Measurements from ENCODE around the gene TPGS1. TPM values are rescaled to one million over a fixed set of nuclear protein-coding genes. Genes with fewer than 3 reads are reported as not detected.

TPGS1 gene, protein sequence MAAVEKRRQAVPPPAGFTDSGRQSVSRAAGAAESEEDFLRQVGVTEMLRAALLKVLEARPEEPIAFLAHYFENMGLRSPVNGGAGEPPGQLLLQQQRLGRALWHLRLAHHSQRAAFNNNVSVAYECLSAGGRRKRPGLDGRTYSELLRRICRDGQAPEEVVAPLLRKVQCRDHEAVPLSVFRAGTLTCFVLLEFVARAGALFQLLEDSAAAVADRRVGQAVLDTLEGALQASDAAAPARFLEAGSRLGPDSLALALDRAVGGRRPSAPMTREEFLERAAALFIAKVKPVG
- 45.9 and 50.1 TPM in 2 replicates for total RNA-seq

DNA sequence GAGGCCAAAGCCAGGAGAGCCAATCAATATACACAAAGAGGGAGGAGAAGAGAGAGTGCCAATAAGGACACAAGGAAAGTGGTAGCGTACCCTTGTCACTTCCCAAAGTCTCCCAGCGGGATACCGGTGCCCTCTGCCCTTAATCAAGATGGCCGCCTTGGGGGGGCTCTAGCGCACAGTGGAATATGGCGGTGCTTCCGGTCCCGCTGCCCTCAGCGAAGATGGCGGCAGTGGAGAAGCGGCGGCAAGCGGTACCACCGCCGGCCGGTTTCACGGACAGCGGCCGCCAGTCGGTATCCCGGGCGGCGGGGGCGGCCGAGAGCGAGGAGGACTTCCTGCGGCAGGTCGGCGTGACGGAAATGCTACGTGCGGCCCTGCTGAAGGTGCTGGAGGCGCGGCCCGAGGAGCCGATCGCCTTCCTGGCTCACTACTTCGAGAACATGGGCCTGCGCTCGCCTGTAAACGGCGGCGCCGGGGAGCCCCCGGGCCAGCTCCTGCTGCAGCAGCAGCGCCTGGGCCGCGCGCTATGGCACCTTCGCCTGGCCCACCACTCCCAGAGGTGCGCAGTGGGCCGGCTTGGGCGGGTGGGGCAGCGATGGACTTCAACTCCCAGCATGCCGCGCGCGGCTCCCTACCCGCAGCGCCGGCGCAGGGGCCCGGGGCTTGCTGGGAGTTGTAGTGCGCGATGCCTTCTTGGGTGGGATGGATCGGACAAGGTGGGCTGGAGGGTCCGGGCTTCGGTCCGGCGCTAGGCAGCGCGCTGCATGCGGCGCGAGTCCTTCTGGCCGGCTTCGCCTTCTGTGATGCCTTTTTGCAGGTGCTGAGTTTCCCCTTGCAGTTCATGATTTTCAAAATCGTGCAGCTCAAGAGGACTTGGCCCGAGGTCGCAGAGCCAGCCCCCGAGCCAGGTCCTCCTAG is at the start of gene TPGS1:
Gene TPGS1 (plus strand): TSS at position 212 of the 918 bp plus-strand sequence. CDS start 10 bp downstream, at position 222.

DNA sequence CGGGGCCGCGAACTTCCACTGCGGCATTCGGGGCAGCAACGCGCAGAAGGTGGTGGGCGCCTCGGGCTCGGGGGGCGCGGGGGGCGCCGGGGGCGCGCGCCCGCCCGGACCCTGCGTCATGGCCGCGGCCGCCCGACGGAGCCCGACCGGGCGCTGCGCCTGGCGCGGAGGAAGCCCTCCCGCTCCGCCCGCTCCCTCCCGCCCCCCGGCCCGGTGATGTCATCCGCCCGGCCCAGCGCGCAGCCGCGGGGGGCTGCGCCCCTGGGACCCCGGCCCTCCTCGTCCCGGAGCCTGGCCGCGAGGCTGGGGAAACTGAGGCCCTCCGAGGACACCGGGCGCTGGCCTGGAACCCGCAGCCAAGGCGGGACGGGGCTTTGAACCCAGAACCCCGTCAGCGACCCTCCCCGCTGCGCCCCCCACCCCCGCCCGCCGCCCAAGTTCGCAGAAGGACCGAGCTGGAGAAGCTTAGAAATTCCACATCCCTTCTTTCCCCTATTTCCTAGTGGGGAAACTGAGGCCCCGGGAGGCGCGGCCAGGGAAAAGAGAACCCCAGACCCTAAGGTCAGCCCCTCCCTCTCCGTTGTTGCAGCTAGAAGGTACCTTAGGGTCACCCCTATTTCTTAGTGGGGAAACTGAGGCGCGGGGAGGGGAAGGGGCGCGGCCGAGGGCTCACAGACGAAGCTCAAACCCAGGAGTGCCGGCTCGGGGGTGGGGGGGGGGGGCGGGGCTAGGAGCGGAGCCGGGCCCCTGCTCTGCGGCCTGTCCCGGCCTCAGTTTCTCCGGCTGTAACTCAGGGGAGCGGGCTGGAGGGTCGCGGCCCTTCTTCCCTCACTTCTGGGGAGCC is 46.2 kb upstream of the TPGS1 start, which contains the start of gene SHC2:
Gene SHC2 (minus strand): TSS at position 157 of the 844 bp plus-strand sequence. CDS start 37 bp downstream, at position 120.

DNA sequence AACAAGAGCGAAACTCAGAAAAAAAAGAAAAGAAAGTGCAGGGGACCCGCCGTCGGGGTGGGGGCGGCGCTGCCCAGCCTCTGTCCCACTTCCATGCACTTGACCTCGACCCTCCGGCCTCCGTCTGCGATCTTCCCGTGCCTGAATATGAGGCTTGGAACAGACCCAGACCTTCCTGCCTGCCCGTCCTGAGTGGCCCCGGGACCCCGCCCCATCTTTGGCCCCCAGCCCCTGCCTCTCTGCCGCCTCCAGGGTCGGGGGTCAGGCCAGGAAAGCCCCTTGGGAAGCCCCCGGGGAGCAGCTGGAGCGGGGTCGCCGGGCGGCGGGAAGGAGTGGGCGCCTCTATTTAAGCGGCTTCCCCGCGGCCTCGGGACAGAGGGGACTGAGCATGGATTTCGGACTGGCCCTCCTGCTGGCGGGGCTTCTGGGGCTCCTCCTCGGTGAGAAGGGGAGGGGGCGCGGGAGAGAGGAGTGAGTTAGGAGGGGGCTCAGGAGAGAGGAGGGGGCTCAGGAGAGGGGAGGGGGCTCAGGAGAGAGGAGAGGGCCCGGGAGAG is 11.1 kb upstream of the TPGS1 start, which contains the start of gene MADCAM1:
Gene MADCAM1 (plus strand): TSS at position 375 of the 554 bp plus-strand sequence. CDS start 14 bp downstream, at position 389.

DNA sequence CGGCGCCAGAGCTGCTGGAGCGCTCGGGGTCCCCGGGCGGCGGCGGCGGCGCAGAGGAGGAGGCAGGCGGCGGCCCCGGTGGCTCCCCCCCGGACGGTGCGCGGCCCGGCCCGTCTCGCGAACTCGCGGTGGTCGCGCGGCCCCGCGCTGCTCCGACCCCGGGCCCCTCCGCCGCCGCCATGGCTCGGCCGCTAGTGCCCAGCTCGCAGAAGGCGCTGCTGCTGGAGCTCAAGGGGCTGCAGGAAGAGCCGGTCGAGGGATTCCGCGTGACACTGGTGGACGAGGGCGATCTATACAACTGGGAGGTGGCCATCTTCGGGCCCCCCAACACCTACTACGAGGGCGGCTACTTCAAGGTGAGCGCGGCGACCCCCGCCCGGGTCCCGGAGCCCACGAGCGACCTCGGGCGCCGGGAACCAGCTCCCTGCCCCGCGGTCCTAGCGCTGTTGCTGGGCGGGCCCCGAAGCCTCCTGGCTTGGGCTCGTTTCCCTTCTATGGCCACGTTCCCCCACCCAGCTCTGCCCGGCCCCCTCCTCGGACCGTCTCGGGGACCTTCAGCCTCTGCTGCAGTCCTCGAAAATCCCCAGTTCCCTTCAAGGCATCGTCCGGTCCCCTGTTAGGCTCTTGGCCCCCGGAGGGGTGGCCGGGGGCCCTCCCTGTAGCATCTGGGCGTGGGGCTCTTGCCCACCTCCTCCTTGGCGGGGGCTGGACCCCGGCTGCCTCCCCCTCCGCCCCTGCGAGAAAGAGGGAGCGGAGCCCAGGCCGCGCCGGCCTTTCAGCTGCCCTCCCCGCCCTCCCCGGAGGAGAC is 24.7 kb downstream of the TPGS1 start, which contains the start of gene CDC34:
Gene CDC34 (plus strand): TSS at position 8 of the 808 bp plus-strand sequence. CDS start 172 bp downstream, at position 180.

DNA sequence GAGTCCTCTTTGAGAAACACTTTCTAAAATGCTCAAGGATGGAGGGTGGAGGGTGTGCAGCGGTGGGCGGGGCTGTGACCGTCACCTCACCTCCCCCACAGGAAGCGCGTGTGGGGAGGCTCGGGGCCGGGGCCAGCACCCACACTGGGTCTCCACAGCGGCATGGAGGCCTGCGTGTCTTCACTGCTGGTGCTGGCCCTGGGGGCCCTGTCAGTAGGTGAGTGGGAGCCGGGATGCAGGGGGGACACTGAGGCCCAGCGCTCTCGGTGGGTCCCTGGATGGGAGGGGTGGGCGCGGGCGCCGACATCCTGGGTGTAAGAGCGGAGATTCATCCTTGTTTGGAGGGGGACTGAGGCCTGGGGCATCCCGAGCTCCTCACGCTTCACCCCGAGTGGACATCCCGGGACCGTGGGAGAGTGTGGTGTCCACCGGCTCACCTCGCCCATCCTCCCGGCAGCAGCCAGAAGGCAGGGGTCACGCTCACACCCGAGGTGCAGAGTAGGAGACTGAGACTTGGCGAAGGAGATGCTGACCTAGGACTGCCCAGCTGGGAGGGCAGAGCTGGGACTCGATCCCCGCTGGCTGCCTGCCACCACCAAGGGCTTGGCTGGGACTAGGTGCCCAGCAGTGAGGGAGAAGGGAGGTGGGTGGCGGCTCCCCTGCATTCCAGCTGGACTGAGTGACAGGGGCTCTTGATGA is 36.8 kb downstream of the TPGS1 start, which contains the start of gene GZMM:
Gene GZMM (plus strand): TSS at position 144 of the 699 bp plus-strand sequence. CDS start 19 bp downstream, at position 163.

Other genes with a start within 250 kb of the TPGS1 start
- gene PLPP2, start 216.1 kb upstream of the TPGS1 start, total RNA-seq, result 2.9 and 5.0 TPM in 2 replicates
- gene MIER2, start 162.7 kb upstream of the TPGS1 start, total RNA-seq, result 23.5 and 26.0 TPM in 2 replicates
- gene C2CD4C, start 98.3 kb upstream of the TPGS1 start, total RNA-seq, result 0.33 and 0.37 TPM in 2 replicates
- 0.77 and 2.7 TPM in 2 replicates for gene SHC2, start 46.5 kb upstream of the TPGS1 start, total RNA-seq
- gene MADCAM1, start 11.0 kb upstream of the TPGS1 start, total RNA-seq, result 0.11 TPM in 1 of 2 replicates, not detected in the other
- 50.6 and 72.7 TPM in 2 replicates for gene CDC34, start 24.3 kb downstream of the TPGS1 start, total RNA-seq
- 0.12 TPM in 1 of 2 replicates, not detected in the other for gene GZMM, start 36.6 kb downstream of the TPGS1 start, total RNA-seq
- gene BSG, start 65.1 kb downstream of the TPGS1 start, total RNA-seq, result 241 and 309 TPM in 2 replicates
- gene HCN2, start 82.4 kb downstream of the TPGS1 start, total RNA-seq, result 0.22 and 0.25 TPM in 2 replicates
- 27.9 and 33.6 TPM in 2 replicates for gene POLRMT, start 126.0 kb downstream of the TPGS1 start, total RNA-seq
- gene FGF22, start 132.4 kb downstream of the TPGS1 start, total RNA-seq, result 0.11 TPM in 1 of 2 replicates, not detected in the other
- gene RNF126, start 155.7 kb downstream of the TPGS1 start, total RNA-seq, result 12.7 and 26.1 TPM in 2 replicates
- 19.7 and 88.4 TPM in 2 replicates for gene FSTL3, start 168.9 kb downstream of the TPGS1 start, total RNA-seq
- gene PRSS57, start 188.0 kb downstream of the TPGS1 start, total RNA-seq, result not detected in 2 replicates
- gene PALM, start 201.4 kb downstream of the TPGS1 start, total RNA-seq, result 2.1 and 3.5 TPM in 2 replicates
- 0.12 TPM in 1 of 2 replicates, not detected in the other for gene MISP, start 243.6 kb downstream of the TPGS1 start, total RNA-seq

Data from uterine smooth muscle cell (primary cell).